Testis (tissue), 3 donors: ENCODE results near the gene ABCG1. TPM values are rescaled to one million over a fixed set of nuclear protein-coding genes. Genes with fewer than 3 reads are reported as not detected.

Experiments used
- DNase-seq: peaks from one replicate; pipeline ENCODE4 v3.0.0-alpha.2; 2019
- H3K27ac ChIP-seq, 2 donors: fragments of 200-600 bp; sonication (generic); one replicate each; pipeline ENCODE4 v1.5.1; 2019
- H3K27me3 ChIP-seq: fragments of 200-600 bp; sonication (generic); one replicate; pipeline ENCODE4 v1.5.1; 2019
- H3K36me3 ChIP-seq: fragments of 200-600 bp; sonication (generic); one replicate; pipeline ENCODE4 v1.5.1; 2017; ENCODE audit warnings: low read depth; ENCODE audit errors: missing control alignments
- H3K4me1 ChIP-seq: fragments of 200-600 bp; sonication (generic); one replicate; pipeline ENCODE4 v1.5.1; 2019
- H3K4me3 ChIP-seq, 2 donors: fragments of 200-600 bp; sonication (generic); one replicate each; pipeline ENCODE4 v1.5.1; 2017 to 2019
- H3K9me3 ChIP-seq: fragments of 200-600 bp; sonication (generic); one replicate; pipeline ENCODE4 v1.5.1; 2017
- POLR2A ChIP-seq: fragments of 450-650 bp; IDR thresholded peaks from one replicate; pipeline ENCODE4 v1.6.1; 2017; ENCODE audit warnings: antibody characterized with exemption, mild to moderate bottlenecking, moderate library complexity
- WGBS, 2 donors: methylation state at CpG; one replicate each; pipeline ENCODE4 v1.1.5; 2018; 5-methylcytosine and 5-hydroxymethylcytosine counted together
- intact Hi-C: fragments of 100-400 bp; cut with DNase I; formaldehyde crosslinking; loops from one replicate; pipeline ENCODE4 v1.15.1; 2023; ENCODE audit warnings: low total_unique reads
- polyA plus RNA-seq: library from polyadenylated mRNA; stranded (reverse); fragments of 350-450 nt; fragmentation: Illumina TruSeq; extraction: RNeasy Lipid Tissue Mini Kit (QIAGEN cat#74804); gene quantifications from one replicate; pipeline ENCODE4 v1.2.3, GENCODE V29; 2014; ENCODE audit warnings: low read depth, low replicate concordance; ENCODE audit not compliant: insufficient read depth
- total RNA-seq, 2 donors: library from RNA; depleted of rRNA; stranded (reverse); fragments of >200 nt; gene quantifications; one replicate each; pipeline ENCODE4 v1.2.3, GENCODE V29; 2016
- TF ChIP-seq, protein P1 (sequence below), 3 experiments: fragments of 450-650 bp in 2 of 3; fragments of 200-600 bp in 1 of 3; sonication (generic) in 1 of 3; IDR thresholded peaks; one replicate each; pipeline ENCODE4 v1.5.1; 2016 to 2019; ENCODE audit warnings: antibody characterized with exemption in 3 of 3, mild to moderate bottlenecking in 2 of 3, moderate library complexity in 1 of 3

Gene ABCG1
- total and polyA plus RNA-seq, 3 donors from 2014 or later, result 4.6 to 5.9 (median 5.1) TPM

GRCh38 chr21:42260121-42260520 is 41.2 kb downstream of the ABCG1 start:
- no peaks in the 10 kb centered on the region for H3K9me3 ChIP-seq
- TF ChIP-seq, protein P1, sequence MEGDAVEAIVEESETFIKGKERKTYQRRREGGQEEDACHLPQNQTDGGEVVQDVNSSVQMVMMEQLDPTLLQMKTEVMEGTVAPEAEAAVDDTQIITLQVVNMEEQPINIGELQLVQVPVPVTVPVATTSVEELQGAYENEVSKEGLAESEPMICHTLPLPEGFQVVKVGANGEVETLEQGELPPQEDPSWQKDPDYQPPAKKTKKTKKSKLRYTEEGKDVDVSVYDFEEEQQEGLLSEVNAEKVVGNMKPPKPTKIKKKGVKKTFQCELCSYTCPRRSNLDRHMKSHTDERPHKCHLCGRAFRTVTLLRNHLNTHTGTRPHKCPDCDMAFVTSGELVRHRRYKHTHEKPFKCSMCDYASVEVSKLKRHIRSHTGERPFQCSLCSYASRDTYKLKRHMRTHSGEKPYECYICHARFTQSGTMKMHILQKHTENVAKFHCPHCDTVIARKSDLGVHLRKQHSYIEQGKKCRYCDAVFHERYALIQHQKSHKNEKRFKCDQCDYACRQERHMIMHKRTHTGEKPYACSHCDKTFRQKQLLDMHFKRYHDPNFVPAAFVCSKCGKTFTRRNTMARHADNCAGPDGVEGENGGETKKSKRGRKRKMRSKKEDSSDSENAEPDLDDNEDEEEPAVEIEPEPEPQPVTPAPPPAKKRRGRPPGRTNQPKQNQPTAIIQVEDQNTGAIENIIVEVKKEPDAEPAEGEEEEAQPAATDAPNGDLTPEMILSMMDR (IDR thresholded peaks at IDR 0.05), result no peak
- TF ChIP-seq POLR2A, result no peak
- H3K4me3 ChIP-seq, result no peak overlapping the region
- no peak overlapping the region for H3K27ac ChIP-seq
- WGBS, 2 donors, result 94 to 95% methylated on average over 9 to 10 of the region's 10 CpGs
- intact Hi-C loops, result no loop called here
- H3K36me3 ChIP-seq, result no peaks in the 10 kb centered on the region
- H3K27me3 ChIP-seq, result no peaks in the 10 kb centered on the region
- H3K4me1 ChIP-seq, result peaks cover 6% of the 10 kb centered on the region
- DNase-seq, result no peak

GRCh38 chr21:42261829-42262200 is 42.9 kb downstream of the ABCG1 start:
- H3K4me1 ChIP-seq, result peaks cover 6% of the 10 kb centered on the region
- intact Hi-C loops, result no loop called here
- no peaks in the 10 kb centered on the region for H3K9me3 ChIP-seq
- H3K36me3 ChIP-seq, result no peaks in the 10 kb centered on the region
- WGBS, 2 donors, result 89% methylated on average over 7 of the region's 7 CpGs
- TF ChIP-seq, protein P1 (IDR thresholded peaks at IDR 0.05), result no peak
- no peak for TF ChIP-seq POLR2A
- no peak overlapping the region for H3K4me3 ChIP-seq
- H3K27ac ChIP-seq, result no peak overlapping the region
- H3K27me3 ChIP-seq, result no peaks in the 10 kb centered on the region
- no peak for DNase-seq

GRCh38 chr21:42262831-42263231 is 43.9 kb downstream of the ABCG1 start:
- Histone ChIP-seq H3K27ac (no peak overlapping the region), H3K4me3 (no peak overlapping the region), H3K36me3 (no peaks in the 10 kb centered on the region), H3K27me3 (no peaks in the 10 kb centered on the region), H3K4me1 (no peaks in the 10 kb centered on the region), H3K9me3 (no peaks in the 10 kb centered on the region)
- intact Hi-C loops, result no loop called here
- TF ChIP-seq POLR2A, result no peak
- TF ChIP-seq, protein P1 (IDR thresholded peaks at IDR 0.05), result no peak
- DNase-seq, result no peak
- WGBS, 2 donors, result 81 to 88% methylated on average over 1 to 11 of the region's 11 CpGs

- Histone ChIP-seq H3K4me1 (no peaks in the 10 kb centered on the region), H3K9me3 (no peaks in the 10 kb centered on the region), H3K27me3 (no peaks in the 10 kb centered on the region), H3K27ac (no peak overlapping the region), H3K4me3 (no peak overlapping the region), H3K36me3 (no peaks in the 10 kb centered on the region)
- TF ChIP-seq POLR2A, result no peak
- TF ChIP-seq, protein P1 (IDR thresholded peaks at IDR 0.05), result no peak
- WGBS, 2 donors, result 76 to 82% methylated on average over 14 to 18 of the region's 18 CpGs
- intact Hi-C loops, result no loop called here
- peak; percentile 19 for DNase-seq
Measured at GRCh38 chr21:42263591-42264131, 44.7 kb downstream of the ABCG1 start.
